ENCODE measurements around the gene EPB42. TPM values are rescaled to one million over a fixed set of nuclear protein-coding genes. Genes with fewer than 3 reads are reported as not detected.
A peak's percentile ranks its signal among the peaks of the same experiment; 100 is the strongest.

The EPB42 gene
- total RNA-seq, 2 experiments from 2014 or later = not detected

DNA sequence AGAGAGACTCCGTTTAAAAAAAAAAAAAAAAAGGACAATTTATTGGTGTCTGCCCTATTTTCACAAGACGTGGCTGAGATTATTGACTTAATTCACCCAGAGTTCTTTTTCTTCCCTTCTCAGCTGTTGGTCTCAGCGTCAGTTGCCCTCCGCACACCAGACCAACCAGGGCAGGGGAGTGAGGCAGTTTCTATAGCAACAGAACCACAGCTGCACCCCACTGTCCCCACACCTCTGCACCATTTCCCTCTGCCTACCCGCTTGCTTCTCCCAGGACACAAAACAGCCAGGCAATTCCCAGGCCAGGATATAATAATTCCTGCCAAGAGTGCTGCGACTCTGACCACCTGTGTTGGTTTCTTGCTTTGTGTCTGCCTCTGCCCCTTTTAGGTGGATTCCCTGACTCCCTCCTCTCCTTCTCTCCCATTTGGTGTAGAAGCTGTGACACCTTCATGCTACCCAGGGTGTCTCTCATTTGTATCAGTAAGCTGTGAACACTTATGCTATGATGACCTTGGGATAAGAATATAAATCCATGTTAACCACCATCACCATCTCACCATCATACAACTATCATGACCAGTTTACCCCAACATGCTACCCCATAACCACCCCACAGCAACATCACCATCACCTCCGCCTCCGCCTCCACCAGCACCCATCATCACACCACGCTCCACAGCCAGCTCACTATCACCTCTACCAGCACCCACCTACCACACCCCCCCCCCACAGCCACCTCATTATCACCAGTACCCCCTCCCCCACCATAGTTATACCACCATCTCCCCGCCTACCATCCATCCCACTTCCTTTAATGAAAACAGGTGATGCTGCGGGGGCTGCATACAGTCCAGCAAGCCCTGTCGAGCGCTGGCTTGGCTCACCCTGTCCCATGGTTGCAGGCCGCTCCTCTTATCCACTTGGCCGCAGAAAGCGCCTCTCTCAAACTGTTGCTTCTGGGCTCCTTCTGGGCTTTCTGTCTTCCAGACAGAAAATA lies 589 bp downstream of the EPB42 start:
- Mint-ChIP-seq H3K27ac (no peak overlapping the region), H3K27me3 (peaks cover 4% of the 10 kb centered on the region), H3K9me3 (peaks cover 3% of the 10 kb centered on the region), H3K4me1 (ENCODE audit: low read depth) (no peaks in the 10 kb centered on the region), H3K36me3 (no peaks in the 10 kb centered on the region), H3K4me3 (no peak overlapping the region)
- POLR2A ChIA-PET = no interaction called here
- CTCF ChIA-PET = interaction anchor here (2.4 kb wide), 1 partner anchor 65 kb away, joined by 7 read pairs; no protein-coding TSS in a partner anchor
- intact Hi-C loops (cut with micrococcal nuclease) = no loop called here
- no peak for DNase-seq

GRCh38 chr15:43218908-43219706 lies 1.7 kb downstream of the EPB42 start:
- no peaks in the 10 kb centered on the region for H3K4me1 Mint-ChIP-seq (ENCODE audit: low read depth)
- ChIA-PET POLR2A (no interaction called here), CTCF (interaction anchor here (1.2 to 2.4 kb wide), 2 partner anchors 15 to 66 kb away, joined by 5 to 7 read pairs; no protein-coding TSS in a partner anchor)
- peaks cover 4% of the 10 kb centered on the region for H3K27me3 Mint-ChIP-seq
- peak; percentile 13 for DNase-seq
- H3K36me3 Mint-ChIP-seq = no peaks in the 10 kb centered on the region
- peaks cover 3% of the 10 kb centered on the region for H3K9me3 Mint-ChIP-seq
- intact Hi-C loops (cut with micrococcal nuclease) = no loop called here
- H3K27ac Mint-ChIP-seq = no peak overlapping the region
- H3K4me3 Mint-ChIP-seq = no peak overlapping the region

GRCh38 chr15:43215961-43216360 lies 4.9 kb downstream of the EPB42 start:
- H3K27me3 Mint-ChIP-seq = peaks cover 4% of the 10 kb centered on the region
- ChIA-PET CTCF (interaction anchor here (1.0 to 4.0 kb wide), 2 partner anchors 9 to 12 kb away, joined by 3 to 23 read pairs; no protein-coding TSS in a partner anchor), POLR2A (no interaction called here)
- H3K36me3 Mint-ChIP-seq = no peaks in the 10 kb centered on the region
- H3K4me1 Mint-ChIP-seq (ENCODE audit: low read depth) = no peaks in the 10 kb centered on the region
- intact Hi-C loops (cut with micrococcal nuclease) = no loop called here
- H3K9me3 Mint-ChIP-seq = peaks cover 3% of the 10 kb centered on the region
- no peak overlapping the region for H3K27ac Mint-ChIP-seq
- H3K4me3 Mint-ChIP-seq = no peak overlapping the region
- no peak for DNase-seq

GRCh38 chr15:43214592-43215295 lies 6.1 kb downstream of the EPB42 start:
- Mint-ChIP-seq H3K36me3 (no peaks in the 10 kb centered on the region), H3K4me3 (no peak overlapping the region), H3K27ac (no peak overlapping the region), H3K9me3 (peaks cover 3% of the 10 kb centered on the region), H3K4me1 (ENCODE audit: low read depth) (no peaks in the 10 kb centered on the region), H3K27me3 (no peaks in the 10 kb centered on the region)
- ChIA-PET CTCF (interaction anchor here (2.2 to 4.0 kb wide), 3 partner anchors 10 to 71 kb away, joined by 8 to 23 read pairs (median 13); no protein-coding TSS in a partner anchor), POLR2A (no interaction called here)
- DNase-seq = no peak
- intact Hi-C loops (cut with micrococcal nuclease) = no loop called here

DNA sequence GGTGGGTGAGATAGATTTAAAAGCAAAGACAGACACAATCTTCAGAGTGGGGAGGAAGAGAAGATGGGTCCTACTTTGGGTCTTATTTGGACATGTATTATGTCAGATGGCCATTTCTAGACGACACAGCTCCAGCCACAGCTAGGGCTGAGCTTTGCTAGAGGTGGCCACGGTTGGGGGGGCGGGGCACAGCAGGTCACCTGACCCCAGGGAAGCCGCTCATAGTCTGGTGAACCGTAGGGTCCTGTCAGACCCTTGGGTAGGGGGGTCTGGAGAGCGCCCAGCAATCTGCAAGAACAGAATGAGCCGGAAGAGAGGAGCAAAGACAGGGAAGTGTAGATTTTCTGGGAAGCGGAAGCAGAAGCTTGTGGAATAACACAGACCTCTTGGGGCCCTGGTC lies 6.6 kb downstream of the EPB42 start:
- H3K36me3 Mint-ChIP-seq = no peaks in the 10 kb centered on the region
- ChIA-PET POLR2A (no interaction called here), CTCF (interaction anchor here (2.2 to 4.0 kb wide), 3 partner anchors 10 to 72 kb away, joined by 8 to 23 read pairs (median 13); no protein-coding TSS in a partner anchor)
- DNase-seq = no peak
- no peaks in the 10 kb centered on the region for H3K4me1 Mint-ChIP-seq (ENCODE audit: low read depth)
- no peak overlapping the region for H3K27ac Mint-ChIP-seq
- H3K4me3 Mint-ChIP-seq = no peak overlapping the region
- H3K27me3 Mint-ChIP-seq = no peaks in the 10 kb centered on the region
- intact Hi-C loops (cut with micrococcal nuclease) = no loop called here
- peaks cover 3% of the 10 kb centered on the region for H3K9me3 Mint-ChIP-seq

DNA sequence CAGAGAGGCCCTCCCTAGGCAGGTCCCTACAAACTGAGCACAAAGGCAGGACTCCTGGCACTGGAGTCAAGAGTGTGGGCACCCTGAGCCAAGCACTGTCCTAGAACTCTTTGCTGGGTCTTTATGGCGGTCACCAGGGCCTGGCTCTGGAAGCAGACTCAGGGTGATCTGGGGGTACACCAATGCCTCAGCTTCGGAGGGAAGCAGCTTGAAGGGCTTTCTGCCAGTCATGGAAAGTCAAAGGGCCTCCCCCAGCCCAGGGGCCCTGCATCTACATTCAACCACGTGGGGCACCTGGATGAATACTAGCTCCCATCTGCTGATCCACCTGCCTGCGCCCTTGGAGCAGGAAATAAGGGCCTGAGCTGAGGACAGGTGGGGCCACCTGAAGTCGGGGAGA lies 7.4 kb downstream of the EPB42 start:
- no peak overlapping the region for H3K4me3 Mint-ChIP-seq
- no peak overlapping the region for H3K27ac Mint-ChIP-seq
- POLR2A ChIA-PET = no interaction called here
- H3K9me3 Mint-ChIP-seq = peaks cover 3% of the 10 kb centered on the region
- H3K36me3 Mint-ChIP-seq = no peaks in the 10 kb centered on the region
- no peaks in the 10 kb centered on the region for H3K27me3 Mint-ChIP-seq
- CTCF ChIA-PET = interaction anchor here (1.7 to 4.0 kb wide), 4 partner anchors 10 to 73 kb away, joined by 5 to 23 read pairs (median 10); no protein-coding TSS in a partner anchor
- intact Hi-C loops (cut with micrococcal nuclease) = no loop called here
- no peak for DNase-seq
- H3K4me1 Mint-ChIP-seq (ENCODE audit: low read depth) = no peaks in the 10 kb centered on the region

- intact Hi-C loops (cut with micrococcal nuclease) = no loop called here
- ChIA-PET POLR2A (no interaction called here), CTCF (interaction anchor here (1.7 to 3.6 kb wide), 3 partner anchors 9 to 73 kb away, joined by 5 to 13 read pairs (median 8); no protein-coding TSS in a partner anchor)
- H3K4me3 Mint-ChIP-seq = no peak overlapping the region
- no peak for DNase-seq
- no peak overlapping the region for H3K27ac Mint-ChIP-seq
- H3K4me1 Mint-ChIP-seq (ENCODE audit: low read depth) = no peaks in the 10 kb centered on the region
- peaks cover 1% of the 10 kb centered on the region for H3K27me3 Mint-ChIP-seq
- no peaks in the 10 kb centered on the region for H3K36me3 Mint-ChIP-seq
- peaks cover 3% of the 10 kb centered on the region for H3K9me3 Mint-ChIP-seq
Observed at GRCh38 chr15:43212951-43213350, 7.9 kb downstream of the EPB42 start.

- no peak for DNase-seq
- Mint-ChIP-seq H3K27me3 (peaks cover 1% of the 10 kb centered on the region), H3K9me3 (peaks cover 2% of the 10 kb centered on the region), H3K36me3 (no peaks in the 10 kb centered on the region), H3K27ac (no peak overlapping the region), H3K4me3 (no peak overlapping the region), H3K4me1 (ENCODE audit: low read depth) (no peaks in the 10 kb centered on the region)
- POLR2A ChIA-PET = no interaction called here
- intact Hi-C loops (cut with micrococcal nuclease) = no loop called here
- CTCF ChIA-PET = interaction anchor here (1.2 to 3.6 kb wide), 3 partner anchors 8 to 73 kb away, joined by 3 to 13 read pairs (median 5); no protein-coding TSS in a partner anchor
Observed at GRCh38 chr15:43212299-43212698, 8.5 kb downstream of the EPB42 start.

- CTCF ChIA-PET = interaction anchor here (1.2 to 3.6 kb wide), 3 partner anchors 7 to 74 kb away, joined by 3 to 13 read pairs (median 4); no protein-coding TSS in a partner anchor
- H3K4me3 Mint-ChIP-seq = no peak overlapping the region
- intact Hi-C loops (cut with micrococcal nuclease) = no loop called here
- H3K4me1 Mint-ChIP-seq (ENCODE audit: low read depth) = no peaks in the 10 kb centered on the region
- H3K36me3 Mint-ChIP-seq = no peaks in the 10 kb centered on the region
- no peak for DNase-seq
- H3K27me3 Mint-ChIP-seq = peaks cover 1% of the 10 kb centered on the region
- H3K27ac Mint-ChIP-seq = no peak overlapping the region
- POLR2A ChIA-PET = no interaction called here
- H3K9me3 Mint-ChIP-seq = no peaks in the 10 kb centered on the region
Observed at GRCh38 chr15:43211224-43211735, 9.5 kb downstream of the EPB42 start.

GRCh38 chr15:43210807-43211206 lies 10.0 kb downstream of the EPB42 start:
- CTCF ChIA-PET = interaction anchor here (1.6 kb wide), 1 partner anchor 15 kb away, joined by 4 read pairs; no protein-coding TSS in a partner anchor
- H3K4me1 Mint-ChIP-seq (ENCODE audit: low read depth) = no peaks in the 10 kb centered on the region
- H3K36me3 Mint-ChIP-seq = no peaks in the 10 kb centered on the region
- H3K9me3 Mint-ChIP-seq = no peaks in the 10 kb centered on the region
- intact Hi-C loops (cut with micrococcal nuclease) = no loop called here
- H3K27ac Mint-ChIP-seq = no peak overlapping the region
- no peak for DNase-seq
- peaks cover 1% of the 10 kb centered on the region for H3K27me3 Mint-ChIP-seq
- no peak overlapping the region for H3K4me3 Mint-ChIP-seq
- POLR2A ChIA-PET = no interaction called here

GRCh38 chr15:43210172-43210745 lies 10.6 kb downstream of the EPB42 start:
- Mint-ChIP-seq H3K36me3 (no peaks in the 10 kb centered on the region), H3K9me3 (no peaks in the 10 kb centered on the region), H3K4me3 (no peak overlapping the region), H3K27ac (no peak overlapping the region), H3K27me3 (peaks cover 1% of the 10 kb centered on the region), H3K4me1 (ENCODE audit: low read depth) (no peaks in the 10 kb centered on the region)
- no peak for DNase-seq
- ChIA-PET CTCF (interaction anchor here (1.6 kb wide), 1 partner anchor 15 kb away, joined by 4 read pairs; no protein-coding TSS in a partner anchor), POLR2A (no interaction called here)
- intact Hi-C loops (cut with micrococcal nuclease) = no loop called here
